ENCODE results near the gene TFCP2L1. TPM values are rescaled to one million over a fixed set of nuclear protein-coding genes. Genes with fewer than 3 reads are reported as not detected.

Gene TFCP2L1
- total and polyA plus RNA-seq, 2 of the 4 experiments (the other 2 are of a cell fraction), result not detected

- intact Hi-C loops (cut with micrococcal nuclease), result no loop called here
- no peak for DNase-seq
- in situ Hi-C loops (cut with MboI; ENCODE audit: low sequenced_read_pairs), result no loop called here
Observed at GRCh38 chr2:121210691-121211090, 74.3 kb downstream of the TFCP2L1 start.

More at GRCh38 chr2:121210691-121211090, 74.3 kb downstream of the TFCP2L1 start:
- no peak for ATAC-seq (ENCODE audit: low read depth)
- Histone ChIP-seq H3K4me2 (ENCODE audit: low read depth, low read length) (no peak overlapping the region), H3K27ac (ENCODE audit: insufficient read depth, low read length) (no peak overlapping the region), H4K20me1 (ENCODE audit: insufficient read depth, low read length) (no peaks in the 10 kb centered on the region), H3K4me1 (ENCODE audit: control insufficient read depth, insufficient read depth, low read length) (no peaks in the 10 kb centered on the region), H3K79me1 (ENCODE audit: low read depth in 1 of 2, low read length in 2 of 2) (no peaks in the 10 kb centered on the region), H3K23ac (ENCODE audit: low read depth, low read length) (no peak overlapping the region), H3K4ac (ENCODE audit: low read depth, low read length) (no peak overlapping the region), H2AK9ac (replicated peaks; ENCODE audit: low read depth, low read length, poor library complexity) (no peak overlapping the region), H4K5ac (ENCODE audit: low read depth, low read length) (no peak overlapping the region), H3K36me3 (ENCODE audit: control insufficient read depth, insufficient read depth, low read length) (no peaks in the 10 kb centered on the region), H3K9me1 (ENCODE audit: insufficient read depth, low read length) (no peaks in the 10 kb centered on the region), H4K8ac (ENCODE audit: low read depth in 2 of 2, low read length in 2 of 2) (no peak overlapping the region), H3K9me3 (ENCODE audit: control insufficient read depth, insufficient read depth, low read length) (no peaks in the 10 kb centered on the region), H2AK5ac (ENCODE audit: low read depth, low read length) (no peak overlapping the region), H2BK15ac (ENCODE audit: low read depth, low read length) (no peak overlapping the region), H2BK5ac (ENCODE audit: low read depth, low read length, poor library complexity, severe bottlenecking) (no peak overlapping the region), H2BK20ac (ENCODE audit: low read depth, low read length) (no peak overlapping the region), H4K91ac (ENCODE audit: insufficient read depth, low read depth, low read length) (no peak overlapping the region), H3K56ac (ENCODE audit: extremely low read depth, insufficient read depth, low read length) (no peak overlapping the region), H3K27me3 (ENCODE audit: control insufficient read depth, insufficient read depth, low read length) (peaks cover 45% of the 10 kb centered on the region), H3K9ac (ENCODE audit: low read depth, low read length) (no peak overlapping the region), H2AFZ (replicated peaks; ENCODE audit: low read length, poor library complexity) (no peak overlapping the region), H3K14ac (replicated peaks; ENCODE audit: low read depth, low read length) (no peak overlapping the region), H3K18ac (ENCODE audit: low read depth, low read length) (no peak overlapping the region), H3K4me3 (ENCODE audit: insufficient read depth, low read depth, low read length) (no peak overlapping the region), H2BK120ac (ENCODE audit: low read depth, low read length) (no peak overlapping the region)
- CTCF ChIA-PET, result no interaction called here
- POLR2A ChIA-PET (ENCODE audit: unreplicated experiment), result no interaction called here
- dilution Hi-C loops (cut with HindIII; ENCODE audit: low sequenced_read_pairs, unreplicated experiment), result no loop called here
- WGBS, 2 experiments (ENCODE audit: extremely low coverage in 2 of 2, insufficient read length in 1 of 2), result 48% methylated on average over 7 of the region's 8 CpGs; no CpG with 5 or more reads in 1 of the 2 experiments
- BruUV-seq (replicated peaks), result no TSS peak
- TF ChIP-seq SMC3 (IDR thresholded peaks at IDR 0.05; ENCODE audit: low read depth, low read length) (no peak), MXI1 (IDR thresholded peaks at IDR 0.05; ENCODE audit: borderline replicate concordance, low read depth, low read length) (no peak), CTCF (conservative IDR thresholded peaks at IDR 0.05; ENCODE audit: low read depth, low read length) (no peak), POLR2A (IDR thresholded peaks at IDR 0.05; ENCODE audit: low read depth, low read length) (no peak), CEBPB (IDR thresholded peaks at IDR 0.05; ENCODE audit: low read depth, low read length) (no peak)
